HG02885 (cell line): ENCODE data around the gene SMDT1.

Experiments
- ATAC-seq: cut with Tn5 transposase; IDR thresholded peaks from one replicate; pipeline ENCODE4 v1.9.1; 2021; ENCODE audit warnings: mild to moderate bottlenecking; ENCODE audit not compliant: unreplicated experiment, poor library complexity

Gene SMDT1

GRCh38 chr22:42079319-42080251 is at the start of gene SMDT1:
TSS of gene SMDT1 (plus strand) at chr22:42079700. CDS start at chr22:42079769, 69 bp downstream.
- ATAC-seq = peak; percentile 87

GRCh38 chr22:42033263-42034181 is 46.0 kb upstream of the SMDT1 start:
- ATAC-seq = no peak

- ATAC-seq = no peak
Measured at GRCh38 chr22:42035256-42035655, 44.2 kb upstream of the SMDT1 start.

GRCh38 chr22:42039271-42039670 is 40.2 kb upstream of the SMDT1 start:
- no peak for ATAC-seq

GRCh38 chr22:42041784-42042183 is 37.7 kb upstream of the SMDT1 start:
- ATAC-seq = no peak

GRCh38 chr22:42050641-42051180 is 28.8 kb upstream of the SMDT1 start:
- no peak for ATAC-seq

- no peak for ATAC-seq
Measured at GRCh38 chr22:42052765-42053164, 26.7 kb upstream of the SMDT1 start.

GRCh38 chr22:42056757-42057511 is 22.6 kb upstream of the SMDT1 start:
- no peak for ATAC-seq

GRCh38 chr22:42060489-42060888 is 19.0 kb upstream of the SMDT1 start:
- no peak for ATAC-seq

- ATAC-seq = no peak
Measured at GRCh38 chr22:42061041-42061440, 18.5 kb upstream of the SMDT1 start.

- ATAC-seq = no peak
Measured at GRCh38 chr22:42062506-42063170, 16.9 kb upstream of the SMDT1 start.

GRCh38 chr22:42064629-42065028 is 14.9 kb upstream of the SMDT1 start:
- no peak for ATAC-seq

GRCh38 chr22:42065438-42066125 is 13.9 kb upstream of the SMDT1 start:
- ATAC-seq = no peak

- ATAC-seq = no peak
Measured at GRCh38 chr22:42066126-42066761, 13.3 kb upstream of the SMDT1 start.

GRCh38 chr22:42066937-42067336 is 12.6 kb upstream of the SMDT1 start:
- no peak for ATAC-seq

GRCh38 chr22:42067671-42068251 is 11.7 kb upstream of the SMDT1 start:
- no peak for ATAC-seq

- no peak for ATAC-seq
Measured at GRCh38 chr22:42068291-42068690, 11.2 kb upstream of the SMDT1 start.
